IPS-20b (cell line): ENCODE results near the gene KRCC1.

Experiments
- H3K27ac ChIP-seq: one replicate; pipeline ENCODE4 v1.5.1; 2013; ENCODE audit warnings: low read length
- H3K27me3 ChIP-seq: 2 replicates; pipeline ENCODE4 v1.6.1; 2013; ENCODE audit warnings: mild to moderate bottlenecking, low read length, inconsistent platforms; ENCODE audit not compliant: insufficient read depth
- H3K36me3 ChIP-seq: 2 replicates; pipeline ENCODE4 v1.6.1; 2013; ENCODE audit warnings: low read depth, mild to moderate bottlenecking, inconsistent platforms, low read length, moderate library complexity; ENCODE audit not compliant: insufficient read depth
- H3K4me1 ChIP-seq: 2 replicates; pipeline ENCODE4 v1.6.1; 2013; ENCODE audit warnings: mild to moderate bottlenecking, control low read depth, inconsistent platforms, low read length, moderate library complexity; ENCODE audit not compliant: insufficient read depth
- H3K4me3 ChIP-seq: 2 replicates; pipeline ENCODE4 v1.5.1; 2013; ENCODE audit warnings: mild to moderate bottlenecking, low read length, inconsistent platforms
- H3K9ac ChIP-seq: 2 replicates; pipeline ENCODE4 v1.6.1; 2013; ENCODE audit warnings: low read depth, mild to moderate bottlenecking, inconsistent platforms, low read length, moderate library complexity
- H3K9me3 ChIP-seq: 2 replicates; pipeline ENCODE4 v1.6.1; 2013; ENCODE audit warnings: mild to moderate bottlenecking, low read depth, low read length, inconsistent platforms; ENCODE audit not compliant: insufficient read depth

The KRCC1 gene

DNA sequence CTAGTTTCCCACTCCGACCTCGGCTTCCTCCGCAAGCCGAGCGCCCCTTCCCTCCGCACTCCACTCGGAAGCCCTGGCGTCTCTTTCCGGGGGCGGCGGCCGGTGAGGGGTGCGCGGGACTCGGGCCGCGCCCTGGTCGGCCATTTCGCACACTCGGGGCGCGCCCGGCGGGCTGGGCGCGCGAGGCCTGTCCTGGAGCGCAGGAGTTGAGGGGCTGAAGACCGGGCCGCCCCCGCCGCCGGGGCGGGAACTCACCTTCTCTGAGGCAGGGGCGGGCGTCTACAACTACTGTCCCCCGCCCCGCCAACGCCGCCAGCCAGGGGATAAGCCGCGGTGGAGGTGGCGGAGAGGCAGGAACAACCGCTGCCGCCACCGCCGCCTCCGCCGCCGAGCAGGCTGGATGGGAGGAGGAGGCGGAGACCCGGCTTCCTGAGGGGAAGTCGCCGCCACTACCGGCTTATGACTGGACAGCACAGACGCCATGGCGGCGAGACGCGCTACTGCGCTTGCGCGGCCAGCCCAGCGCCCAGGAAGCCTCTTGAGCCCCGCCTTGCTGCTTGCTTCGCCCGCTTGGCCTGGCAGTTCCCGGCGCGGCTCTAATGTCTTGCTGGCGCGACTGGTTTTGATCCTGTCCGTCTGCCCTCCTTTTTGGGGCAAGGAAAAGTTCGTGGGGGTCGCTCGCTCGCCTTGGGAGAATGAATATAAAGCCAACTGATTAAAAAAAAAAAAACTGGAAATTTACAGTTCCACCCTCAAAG lies at the start of gene KRCC1:
TSS of gene KRCC1 (minus strand) at position 413 of the 758 bp plus-strand sequence. CDS start 27,220 bp downstream, outside the sequence.
- Histone ChIP-seq H3K9ac (peak within 1 kb of the TSS; percentile 92), H3K4me1 (peaks cover 8% of the 10 kb centered on the region; the same call in 1 of the 2 replicates), H3K4me3 (peak within 1 kb of the TSS; percentile 88), H3K9me3 (no peaks in the 10 kb centered on the region), H3K27ac (peak within 1 kb of the TSS; percentile 82), H3K27me3 (no peaks in the 10 kb centered on the region), H3K36me3 (peaks cover 13% of the 10 kb centered on the region; the same call in 1 of the 2 replicates)

DNA sequence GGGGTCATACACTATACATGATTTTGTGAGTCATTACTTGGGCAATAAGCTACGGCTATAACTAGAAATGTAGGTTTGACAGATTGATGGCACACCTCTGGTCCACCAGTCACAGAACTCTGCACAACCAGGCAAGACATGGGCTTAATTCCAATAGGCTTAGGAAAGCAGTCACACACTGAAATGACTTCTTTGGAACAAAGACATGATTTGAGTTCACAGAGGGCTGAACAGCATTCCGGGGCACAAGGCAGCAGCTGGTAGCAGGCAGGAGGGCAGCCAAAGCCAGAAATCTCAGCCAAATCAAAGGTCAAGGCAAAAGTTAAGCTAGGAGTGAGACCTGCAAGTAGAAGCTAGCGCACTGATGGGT lies 44.9 kb upstream of the KRCC1 start:
- Histone ChIP-seq H3K36me3 (no peaks in the 10 kb centered on the region), H3K9me3 (no peaks in the 10 kb centered on the region), H3K9ac (no peak overlapping the region), H3K27ac (no peak overlapping the region), H3K4me1 (peaks cover 5% of the 10 kb centered on the region; the same call in 1 of the 2 replicates), H3K27me3 (no peaks in the 10 kb centered on the region), H3K4me3 (no peak overlapping the region)

DNA sequence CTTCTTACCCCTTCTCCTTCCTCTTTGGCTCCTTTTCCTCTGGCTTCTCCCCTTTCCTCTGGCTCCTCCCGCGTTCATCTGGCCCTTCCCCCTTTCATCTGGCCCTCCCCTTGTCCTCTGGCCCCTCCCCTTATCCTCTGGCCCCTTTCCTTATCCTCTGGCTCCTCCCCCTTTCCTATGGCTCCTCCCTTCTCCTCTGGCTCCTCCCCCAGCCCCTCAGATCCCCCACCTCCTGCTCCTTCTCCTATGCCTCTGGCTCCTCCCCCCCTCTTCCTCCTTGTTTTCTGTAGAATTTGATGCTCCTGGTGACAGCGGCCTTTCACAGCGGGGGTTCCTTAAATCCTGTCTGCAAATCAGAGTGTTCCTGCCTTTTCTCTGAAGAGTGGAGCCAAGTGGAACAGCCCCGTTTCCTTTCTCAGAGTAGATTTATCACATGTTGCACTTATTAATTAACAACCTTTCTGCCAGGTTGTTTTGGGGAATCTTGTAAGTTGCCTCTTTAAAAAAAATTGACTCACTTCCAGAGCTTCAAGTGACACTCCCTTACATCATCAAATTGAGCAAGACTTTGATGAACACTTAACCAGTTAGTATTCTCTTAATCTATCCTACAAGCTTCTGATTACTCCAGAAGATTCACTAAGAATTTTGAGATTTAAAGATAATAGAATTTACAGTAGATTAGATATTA lies 44.4 kb upstream of the KRCC1 start:
- Histone ChIP-seq H3K36me3 (no peaks in the 10 kb centered on the region), H3K27me3 (no peaks in the 10 kb centered on the region), H3K4me1 (peaks cover 5% of the 10 kb centered on the region; the same call in 1 of the 2 replicates), H3K9me3 (no peaks in the 10 kb centered on the region), H3K9ac (no peak overlapping the region), H3K4me3 (no peak overlapping the region), H3K27ac (no peak overlapping the region)

- H3K4me3 ChIP-seq, result no peak overlapping the region
Observed at GRCh38 chr2:88098558-88098900, 42.9 kb upstream of the KRCC1 start.

DNA sequence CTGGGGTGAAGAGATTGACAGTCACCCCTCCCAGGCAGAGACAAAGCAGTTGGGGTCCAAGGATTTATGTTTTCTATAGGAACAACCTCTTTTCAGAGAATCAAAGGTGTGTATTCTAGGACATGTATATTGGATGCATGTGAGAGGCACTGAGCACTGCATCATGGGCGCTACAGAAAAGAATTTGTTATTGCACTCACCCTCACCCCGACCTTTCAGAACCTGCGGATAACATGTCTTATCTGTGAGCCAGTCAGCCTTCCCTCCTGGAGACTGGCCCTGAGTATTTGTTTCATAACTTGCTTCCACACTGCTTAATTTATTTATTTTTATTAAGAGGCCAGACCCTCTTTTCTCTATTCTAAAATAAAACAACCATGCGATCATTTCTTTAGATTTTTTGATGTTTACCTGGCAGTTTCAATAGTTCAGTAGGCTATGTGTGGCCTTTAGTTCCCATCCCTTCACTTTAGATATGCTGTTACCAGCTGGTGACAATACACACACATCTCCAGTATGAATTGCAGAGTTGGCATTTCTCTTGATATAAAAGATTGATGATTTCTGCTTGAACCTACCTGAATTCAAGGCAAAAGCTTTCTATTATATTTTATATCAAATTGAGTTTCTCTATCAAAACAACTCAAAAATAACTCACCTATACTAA lies 42.4 kb upstream of the KRCC1 start:
- H3K27me3 ChIP-seq, result no peaks in the 10 kb centered on the region
- H3K4me3 ChIP-seq, result no peak overlapping the region
- peaks cover 5% of the 10 kb centered on the region; the same call in 1 of the 2 replicates for H3K4me1 ChIP-seq
- H3K9me3 ChIP-seq, result no peaks in the 10 kb centered on the region
- H3K27ac ChIP-seq, result no peak overlapping the region
- H3K36me3 ChIP-seq, result no peaks in the 10 kb centered on the region
- H3K9ac ChIP-seq, result no peak overlapping the region

More at GRCh38 chr2:88098558-88098900, 42.9 kb upstream of the KRCC1 start:
- Histone ChIP-seq H3K27me3 (no peaks in the 10 kb centered on the region), H3K9ac (no peak overlapping the region), H3K27ac (no peak overlapping the region), H3K9me3 (no peaks in the 10 kb centered on the region), H3K4me1 (peaks cover 5% of the 10 kb centered on the region; the same call in 1 of the 2 replicates), H3K36me3 (no peaks in the 10 kb centered on the region)

DNA sequence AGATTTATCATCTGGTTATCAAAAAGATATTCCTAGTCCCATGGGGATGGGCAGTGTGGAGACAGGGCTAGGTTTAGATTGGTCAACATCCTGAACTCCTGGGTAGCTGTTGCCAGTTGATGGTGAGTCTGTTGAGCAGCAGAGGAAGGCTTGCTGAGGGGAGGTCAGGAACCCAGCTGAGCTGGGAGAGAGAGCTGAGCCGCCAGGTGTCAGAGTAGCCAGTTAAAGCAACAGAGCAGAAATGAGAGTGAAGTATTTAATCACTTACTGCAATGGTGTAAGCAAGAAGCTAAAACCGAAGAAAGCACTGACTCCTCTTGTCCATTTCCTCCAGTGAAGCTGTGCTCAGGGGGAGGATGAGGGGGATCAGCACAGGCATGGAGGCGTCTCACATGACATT lies 41.6 kb upstream of the KRCC1 start:
- Histone ChIP-seq H3K27ac (no peak overlapping the region), H3K36me3 (no peaks in the 10 kb centered on the region), H3K9me3 (no peaks in the 10 kb centered on the region), H3K9ac (no peak overlapping the region), H3K27me3 (no peaks in the 10 kb centered on the region), H3K4me1 (peaks cover 5% of the 10 kb centered on the region; the same call in 1 of the 2 replicates), H3K4me3 (no peak overlapping the region)

GRCh38 chr2:88096708-88097107 lies 41.1 kb upstream of the KRCC1 start:
- H3K27ac ChIP-seq, result no peak overlapping the region
- peaks cover 5% of the 10 kb centered on the region; the same call in 1 of the 2 replicates for H3K4me1 ChIP-seq
- H3K27me3 ChIP-seq, result no peaks in the 10 kb centered on the region
- H3K4me3 ChIP-seq, result no peak overlapping the region
- H3K36me3 ChIP-seq, result no peaks in the 10 kb centered on the region
- no peaks in the 10 kb centered on the region for H3K9me3 ChIP-seq
- no peak overlapping the region for H3K9ac ChIP-seq

DNA sequence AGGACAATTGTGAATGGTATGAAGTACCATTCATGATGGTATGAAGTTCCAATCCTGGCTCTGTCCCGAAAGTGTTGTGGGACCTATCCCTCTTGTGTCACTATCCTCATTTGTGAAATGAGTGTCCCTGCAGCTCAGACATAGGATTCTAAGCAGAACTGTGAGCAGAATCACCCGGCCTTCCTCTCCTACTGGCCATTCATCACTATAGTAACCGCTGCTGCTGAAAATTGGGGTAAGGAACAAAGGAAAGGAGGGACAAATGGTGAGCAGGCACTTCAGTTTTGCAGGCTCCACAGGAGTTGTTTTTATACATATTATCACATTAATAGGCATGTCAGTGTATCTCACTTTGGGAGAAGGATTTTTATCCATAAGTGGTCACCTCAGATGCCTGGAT lies 39.4 kb upstream of the KRCC1 start:
- Histone ChIP-seq H3K36me3 (no peaks in the 10 kb centered on the region), H3K4me1 (peaks cover under 1% of the 10 kb centered on the region; the same call in 1 of the 2 replicates), H3K27ac (no peak overlapping the region), H3K4me3 (no peak overlapping the region), H3K27me3 (no peaks in the 10 kb centered on the region), H3K9ac (no peak overlapping the region), H3K9me3 (no peaks in the 10 kb centered on the region)

DNA sequence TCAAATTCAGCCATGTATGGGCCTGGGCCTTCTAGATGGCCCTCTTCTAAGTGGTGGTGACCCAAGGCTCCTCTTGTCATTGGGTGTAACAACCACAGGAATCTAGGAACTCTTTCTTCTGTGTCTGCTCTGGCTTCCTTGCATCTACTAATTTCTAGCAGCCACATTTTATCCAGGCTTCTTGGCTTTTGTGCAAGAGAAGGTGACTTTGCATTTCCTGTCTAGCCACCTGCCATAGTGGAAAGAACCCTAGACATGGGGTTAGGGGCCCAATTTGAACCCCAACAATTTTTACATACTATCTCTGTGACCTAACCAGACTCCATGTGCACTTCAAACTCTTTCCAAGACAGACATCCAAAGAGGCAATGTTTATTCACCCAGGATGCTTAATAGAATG lies 37.2 kb upstream of the KRCC1 start:
- Histone ChIP-seq H3K36me3 (no peaks in the 10 kb centered on the region), H3K27me3 (no peaks in the 10 kb centered on the region), H3K4me1 (no peaks in the 10 kb centered on the region), H3K9me3 (no peaks in the 10 kb centered on the region), H3K27ac (no peak overlapping the region), H3K9ac (no peak overlapping the region), H3K4me3 (no peak overlapping the region)

DNA sequence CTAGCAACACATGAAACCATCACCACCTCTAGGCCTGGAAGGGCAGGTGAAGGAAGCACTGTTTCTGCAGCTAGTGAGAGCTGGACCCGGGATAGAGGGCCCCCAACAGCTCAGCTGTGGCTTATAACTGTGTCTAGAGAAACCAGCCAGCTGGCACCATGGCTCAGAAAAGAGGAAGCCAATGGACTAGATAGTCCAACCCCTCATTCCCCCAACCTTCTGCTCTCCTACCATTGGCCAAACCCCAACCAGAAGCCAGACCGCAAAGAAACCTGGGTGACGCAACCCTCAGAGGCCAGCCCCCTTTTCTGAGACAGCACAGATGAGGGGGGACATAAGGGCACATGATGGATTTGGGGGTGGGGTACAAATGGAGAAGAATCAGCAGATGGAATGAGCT lies 36.4 kb upstream of the KRCC1 start:
- Histone ChIP-seq H3K36me3 (no peaks in the 10 kb centered on the region), H3K9me3 (no peaks in the 10 kb centered on the region), H3K9ac (no peak overlapping the region), H3K27me3 (no peaks in the 10 kb centered on the region), H3K27ac (no peak overlapping the region), H3K4me1 (no peaks in the 10 kb centered on the region), H3K4me3 (no peak overlapping the region)

DNA sequence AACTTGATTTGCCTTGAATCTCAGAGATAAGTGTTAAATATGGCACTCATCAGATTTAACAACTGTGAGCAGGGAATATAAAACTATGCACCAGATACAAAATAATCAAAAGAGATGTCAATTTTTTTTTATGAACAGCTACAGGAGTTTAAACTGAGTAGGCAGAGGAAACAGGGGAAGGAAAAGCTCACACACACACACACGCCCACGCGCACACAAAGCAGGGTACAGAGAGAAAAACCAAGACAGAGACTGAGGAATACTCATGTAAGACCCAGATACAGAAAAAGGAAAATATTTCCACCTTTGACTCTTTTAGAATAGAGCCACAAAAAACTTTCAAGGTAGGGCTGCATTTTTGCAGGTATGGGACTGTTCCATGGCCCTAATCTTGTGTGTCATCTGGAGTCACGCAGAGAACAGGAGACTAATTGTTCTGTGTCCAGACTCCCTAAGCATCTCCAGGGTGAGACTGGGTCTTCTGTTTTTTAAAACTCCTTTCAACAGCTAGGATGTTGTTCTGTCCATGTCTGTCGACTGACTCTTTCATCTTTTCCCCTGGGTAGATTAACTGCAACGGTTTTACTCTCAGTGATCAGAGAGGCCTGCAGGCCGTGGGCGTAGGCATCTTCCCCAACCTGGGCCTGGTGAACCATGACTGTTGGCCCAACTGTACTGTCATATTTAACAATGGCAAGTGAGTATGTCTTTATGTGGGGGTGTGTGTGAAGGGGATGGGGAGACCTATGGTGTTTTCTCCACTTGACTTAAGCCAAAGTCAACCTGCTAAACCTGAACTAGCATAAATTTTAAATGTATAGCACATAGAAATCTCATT lies 35.1 kb upstream of the KRCC1 start:
- Histone ChIP-seq H3K4me1 (no peaks in the 10 kb centered on the region), H3K9ac (no peak overlapping the region), H3K4me3 (no peak overlapping the region), H3K27me3 (no peaks in the 10 kb centered on the region), H3K9me3 (no peaks in the 10 kb centered on the region), H3K36me3 (no peaks in the 10 kb centered on the region), H3K27ac (no peak overlapping the region)
